ENCODE measurements around the gene FNDC5. TPM values are rescaled to one million over a fixed set of nuclear protein-coding genes. Genes with fewer than 3 reads are reported as not detected.

Gene FNDC5
- total and polyA plus RNA-seq, 2 of the 13 experiments (the other 11 are each of a cell fraction or from before 2014, with no cell fraction given): 1.4 to 3.1 TPM

GRCh38 chr1:32896451-32896850, 25.7 kb upstream of the FNDC5 start:
- FAIRE-seq: no peak
- no peak overlapping the region for H3K27ac ChIP-seq (ENCODE audit: extremely low read length, insufficient read depth, low read length)
- H3K4me1 ChIP-seq (ENCODE audit: insufficient read depth, low read length): no peaks in the 10 kb centered on the region
- H3K79me2 ChIP-seq (ENCODE audit: insufficient read depth, low read length): no peaks in the 10 kb centered on the region
- CTCF ChIA-PET (ENCODE audit: low intra/inter-chr PET ratio, low total read pairs): no interaction called here
- H2AFZ ChIP-seq (ENCODE audit: low read length): no peak overlapping the region
- no peak for ATAC-seq
- TF ChIP-seq FIP1L1 (IDR thresholded peaks at IDR 0.05; ENCODE audit: borderline replicate concordance, insufficient read depth, low read depth, low read length) (no peak), RERE (CRISPR knock-in tag; IDR thresholded peaks at IDR 0.05; ENCODE audit: low read depth) (no peak), ZNF205 (CRISPR knock-in tag; IDR thresholded peaks at IDR 0.05) (no peak), SOX13 (IDR thresholded peaks at IDR 0.05) (no peak), SOX13 (CRISPR knock-in tag; conservative IDR thresholded peaks at IDR 0.05 in 1 of 2, IDR thresholded peaks at IDR 0.05 in 1 of 2) (no peak), REXO4 (CRISPR knock-in tag; IDR thresholded peaks at IDR 0.05; ENCODE audit: borderline replicate concordance) (no peak), ZNF510 (CRISPR knock-in tag; IDR thresholded peaks at IDR 0.05; ENCODE audit: low read depth) (no peak), ZNF792 (CRISPR knock-in tag; IDR thresholded peaks at IDR 0.05) (no peak), CBX5 (CRISPR knock-in tag; IDR thresholded peaks at IDR 0.05; ENCODE audit: borderline replicate concordance) (no peak), FLYWCH1 (CRISPR knock-in tag; IDR thresholded peaks at IDR 0.05) (no peak), SNAPC2 (CRISPR knock-in tag; IDR thresholded peaks at IDR 0.05) (no peak), SOX5 (CRISPR knock-in tag; IDR thresholded peaks at IDR 0.05; ENCODE audit: borderline replicate concordance) (no peak), NCOA5 (CRISPR knock-in tag; IDR thresholded peaks at IDR 0.05) (no peak), ZNF770 (CRISPR knock-in tag; IDR thresholded peaks at IDR 0.05) (no peak), SP1 (IDR thresholded peaks at IDR 0.05) (no peak), SP1 (CRISPR knock-in tag; IDR thresholded peaks at IDR 0.05) (no peak), CENPBD1 (CRISPR knock-in tag; IDR thresholded peaks at IDR 0.05; ENCODE audit: borderline replicate concordance, low read depth) (no peak)
- no TSS peak for BruUV-seq (replicated peaks)
- peaks cover 15 to 63% of the 10 kb centered on the region in 2 experiments; a peak in 4 of 5 replicates for H3K27me3 ChIP-seq (ENCODE audit: control insufficient read depth in 1 of 2, insufficient read depth in 2 of 2, low read length in 2 of 2)
- no peaks in the 10 kb centered on the region for H3K9me3 ChIP-seq (ENCODE audit: low read length)
- in situ Hi-C loops (cut with HindIII; ENCODE audit: extremely low pct_ligation_motif_present, low pct_unique_long_range_greater_than_20kb) (no loop called here), intact Hi-C loops (cut with micrococcal nuclease; ENCODE audit: unreplicated experiment) (no loop called here)
- no peaks in the 10 kb centered on the region for H3K36me3 ChIP-seq (replicated peaks in 1 of 2; ENCODE audit: control insufficient read depth in 1 of 2, insufficient read depth in 2 of 2, low read length in 2 of 2)
- WGBS (ENCODE audit: low lambda C conversion rate): 17% methylated on average over 5 of the region's 5 CpGs
- DNase-seq (ENCODE audit: low spot score): no peak
- POLR2A ChIA-PET: no interaction called here
- H4K20me1 ChIP-seq (ENCODE audit: insufficient read depth, low read length): 0 out of 2 replicates have a peak, but pooled peaks cover 2% of the 10 kb centered on the region
- H3K4me2 ChIP-seq (ENCODE audit: low read depth, low read length): no peak overlapping the region
- no peak overlapping the region for H3K4me3 ChIP-seq (replicated peaks in 1 of 3; ENCODE audit: insufficient read depth in 1 of 3, low read depth in 2 of 3, low read length in 3 of 3)
- H3K9ac ChIP-seq (ENCODE audit: insufficient read depth, low read depth, low read length): no peak overlapping the region
